ENCODE results near the gene ARSI.

ARSI gene

GRCh38 chr5:150325426-150325825 lies 22.7 kb upstream of the ARSI start:
- no peak for DNase-seq

GRCh38 chr5:150323819-150324218 lies 21.1 kb upstream of the ARSI start:
- DNase-seq: no peak

GRCh38 chr5:150323092-150323491 lies 20.4 kb upstream of the ARSI start:
- DNase-seq: no peak

- DNase-seq: no peak
Measured at GRCh38 chr5:150322202-150322601, 19.5 kb upstream of the ARSI start.

- DNase-seq: no peak
Measured at GRCh38 chr5:150321784-150322183, 19.1 kb upstream of the ARSI start.

- DNase-seq: no peak
Measured at GRCh38 chr5:150321211-150321610, 18.5 kb upstream of the ARSI start.

GRCh38 chr5:150320044-150320613 lies 17.4 kb upstream of the ARSI start:
- no peak for DNase-seq

- DNase-seq: no peak
Measured at GRCh38 chr5:150319484-150319790, 16.7 kb upstream of the ARSI start.

- no peak for DNase-seq
Measured at GRCh38 chr5:150318613-150319483, 16.1 kb upstream of the ARSI start.

GRCh38 chr5:150317048-150318003 lies 14.6 kb upstream of the ARSI start:
- no peak for DNase-seq

GRCh38 chr5:150316320-150316719 lies 13.6 kb upstream of the ARSI start:
- no peak for DNase-seq

- DNase-seq: no peak
Measured at GRCh38 chr5:150315245-150315644, 12.5 kb upstream of the ARSI start.

GRCh38 chr5:150313921-150314716 lies 11.4 kb upstream of the ARSI start:
- no peak for DNase-seq

- DNase-seq: no peak
Measured at GRCh38 chr5:150313501-150313900, 10.8 kb upstream of the ARSI start.

GRCh38 chr5:150312518-150312917 lies 9.8 kb upstream of the ARSI start:
- no peak for DNase-seq

GRCh38 chr5:150311015-150311692 lies 8.4 kb upstream of the ARSI start:
- DNase-seq: no peak

GRCh38 chr5:150310246-150310645 lies 7.5 kb upstream of the ARSI start:
- DNase-seq: no peak

- DNase-seq: no peak
Measured at GRCh38 chr5:150309886-150310239, 7.2 kb upstream of the ARSI start.

- DNase-seq: no peak
Measured at GRCh38 chr5:150309101-150309885, 6.6 kb upstream of the ARSI start.

- no peak for DNase-seq
Measured at GRCh38 chr5:150307617-150308426, 5.1 kb upstream of the ARSI start.

GRCh38 chr5:150306775-150307174 lies 4.1 kb upstream of the ARSI start:
- DNase-seq: no peak

All from hematopoietic multipotent progenitor cell treated with erythropoietin and hydrocortisone succinate and interleukin-3 and kit ligand, for 8 days (in vitro differentiated cells).